Epithelial cell of esophagus (primary cell): ENCODE results near the gene RPAP3.

ENCODE experiments used
- DNase-seq: peaks from one replicate; pipeline ENCODE4 v3.0.0; 2010; ENCODE audit warnings: low read depth
- H3K4me3 ChIP-seq: 2 replicates; pipeline ENCODE4 v1.5.1; 2011; ENCODE audit warnings: mild to moderate bottlenecking, low read length, control low read depth
- CTCF ChIP-seq: IDR thresholded peaks from 2 replicates; pipeline ENCODE4 v1.5.1; 2011; ENCODE audit warnings: low read depth, mild to moderate bottlenecking, low read length, control low read depth, inconsistent platforms; ENCODE audit not compliant: insufficient read depth; ENCODE audit errors: missing control alignments

Gene RPAP3

GRCh38 chr12:47707905-47708543 is 2.2 kb upstream of the RPAP3 start:
- no peak for DNase-seq
- no peak for TF ChIP-seq CTCF
- H3K4me3 ChIP-seq: no peak overlapping the region

GRCh38 chr12:47707355-47707754 is 1.5 kb upstream of the RPAP3 start:
- no peak for TF ChIP-seq CTCF
- DNase-seq: no peak
- no peak overlapping the region for H3K4me3 ChIP-seq

- H3K4me3 ChIP-seq: peak overlapping the region; percentile 58
- DNase-seq: no peak
- no peak for TF ChIP-seq CTCF
These were observed 633 bp downstream of the RPAP3 start for GRCh38 chr12:47705229-47705565.

GRCh38 chr12:47704719-47705118 is 1.1 kb downstream of the RPAP3 start:
- H3K4me3 ChIP-seq: peak overlapping the region; percentile 58
- no peak for DNase-seq
- TF ChIP-seq CTCF: no peak

GRCh38 chr12:47700263-47700662 is 5.6 kb downstream of the RPAP3 start:
- no peak overlapping the region for H3K4me3 ChIP-seq
- no peak for TF ChIP-seq CTCF
- DNase-seq: no peak

DNA sequence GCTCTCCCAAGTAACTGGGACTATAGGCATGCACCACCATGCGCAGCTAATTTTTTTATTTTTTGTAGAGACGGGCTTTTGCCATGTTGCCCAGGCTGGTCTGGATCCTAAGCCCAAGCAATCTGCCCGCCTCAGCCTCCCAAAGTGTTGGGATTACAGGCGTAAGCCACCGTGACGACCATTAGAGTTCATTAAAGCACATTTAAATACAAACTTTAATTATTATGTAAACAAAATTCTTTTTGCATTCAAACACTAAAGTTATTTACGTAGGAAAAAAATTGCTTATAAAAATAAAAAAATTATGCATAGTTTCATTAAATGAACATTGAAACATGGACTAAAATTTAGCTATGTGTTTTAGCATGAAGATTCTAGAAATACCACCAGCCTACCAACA is 7.2 kb downstream of the RPAP3 start:
- TF ChIP-seq CTCF: no peak
- no peak overlapping the region for H3K4me3 ChIP-seq
- DNase-seq: no peak

- no peak for DNase-seq
- H3K4me3 ChIP-seq: no peak overlapping the region
- no peak for TF ChIP-seq CTCF
These were observed 7.8 kb downstream of the RPAP3 start for GRCh38 chr12:47698055-47698454.
